ENCODE results near the gene TMEM109.

The TMEM109 gene

DNA sequence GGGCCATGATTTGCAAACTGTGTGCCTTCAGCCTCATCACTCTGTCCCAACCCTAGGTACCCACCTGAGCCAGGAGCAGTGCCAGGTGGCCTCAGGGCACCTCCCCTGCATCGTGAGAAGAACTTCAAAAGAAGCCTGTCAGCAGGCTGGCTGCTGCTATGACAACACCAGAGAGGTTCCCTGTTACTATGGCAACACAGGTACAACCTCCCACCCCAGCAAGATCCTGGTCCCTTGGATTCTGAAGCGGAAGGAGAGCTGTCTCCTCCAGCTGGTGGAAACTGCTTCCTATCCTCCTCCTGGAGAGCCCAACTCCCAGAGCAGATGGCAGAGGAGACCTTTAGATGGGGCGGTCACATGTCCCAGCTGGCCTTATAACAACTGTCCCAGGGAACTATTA lies 43.7 kb upstream of the TMEM109 start:
- TF ChIP-seq, protein P1, sequence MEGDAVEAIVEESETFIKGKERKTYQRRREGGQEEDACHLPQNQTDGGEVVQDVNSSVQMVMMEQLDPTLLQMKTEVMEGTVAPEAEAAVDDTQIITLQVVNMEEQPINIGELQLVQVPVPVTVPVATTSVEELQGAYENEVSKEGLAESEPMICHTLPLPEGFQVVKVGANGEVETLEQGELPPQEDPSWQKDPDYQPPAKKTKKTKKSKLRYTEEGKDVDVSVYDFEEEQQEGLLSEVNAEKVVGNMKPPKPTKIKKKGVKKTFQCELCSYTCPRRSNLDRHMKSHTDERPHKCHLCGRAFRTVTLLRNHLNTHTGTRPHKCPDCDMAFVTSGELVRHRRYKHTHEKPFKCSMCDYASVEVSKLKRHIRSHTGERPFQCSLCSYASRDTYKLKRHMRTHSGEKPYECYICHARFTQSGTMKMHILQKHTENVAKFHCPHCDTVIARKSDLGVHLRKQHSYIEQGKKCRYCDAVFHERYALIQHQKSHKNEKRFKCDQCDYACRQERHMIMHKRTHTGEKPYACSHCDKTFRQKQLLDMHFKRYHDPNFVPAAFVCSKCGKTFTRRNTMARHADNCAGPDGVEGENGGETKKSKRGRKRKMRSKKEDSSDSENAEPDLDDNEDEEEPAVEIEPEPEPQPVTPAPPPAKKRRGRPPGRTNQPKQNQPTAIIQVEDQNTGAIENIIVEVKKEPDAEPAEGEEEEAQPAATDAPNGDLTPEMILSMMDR (IDR thresholded peaks at IDR 0.05): no peak

DNA sequence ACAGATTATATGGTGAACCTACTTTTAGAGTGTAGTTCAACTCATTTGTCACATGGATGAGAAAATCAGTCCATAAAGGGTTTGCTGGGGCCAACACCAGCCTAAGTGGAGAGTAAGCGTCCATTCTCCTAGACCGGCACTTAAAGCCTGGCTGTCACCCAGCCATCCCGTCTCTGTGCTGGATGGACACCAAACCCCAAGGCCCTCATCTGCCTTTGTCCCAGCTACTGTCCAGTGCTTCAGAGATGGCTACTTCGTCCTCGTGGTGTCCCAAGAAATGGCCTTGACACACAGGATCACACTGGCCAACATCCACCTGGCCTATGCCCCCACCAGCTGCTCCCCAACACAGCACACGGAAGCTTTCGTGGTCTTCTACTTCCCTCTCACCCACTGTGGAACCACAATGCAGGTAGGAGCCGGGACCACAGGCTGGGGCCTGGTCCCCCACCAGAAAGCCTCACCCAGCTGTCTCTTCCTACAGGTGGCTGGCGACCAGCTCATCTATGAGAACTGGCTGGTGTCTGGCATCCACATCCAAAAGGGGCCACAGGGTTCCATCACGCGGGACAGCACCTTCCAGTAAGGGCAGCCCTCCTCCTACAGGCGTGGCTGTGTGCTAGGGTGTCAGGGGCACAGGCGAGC lies 43.1 kb upstream of the TMEM109 start:
- TF ChIP-seq, protein P1 (IDR thresholded peaks at IDR 0.05): no peak

DNA sequence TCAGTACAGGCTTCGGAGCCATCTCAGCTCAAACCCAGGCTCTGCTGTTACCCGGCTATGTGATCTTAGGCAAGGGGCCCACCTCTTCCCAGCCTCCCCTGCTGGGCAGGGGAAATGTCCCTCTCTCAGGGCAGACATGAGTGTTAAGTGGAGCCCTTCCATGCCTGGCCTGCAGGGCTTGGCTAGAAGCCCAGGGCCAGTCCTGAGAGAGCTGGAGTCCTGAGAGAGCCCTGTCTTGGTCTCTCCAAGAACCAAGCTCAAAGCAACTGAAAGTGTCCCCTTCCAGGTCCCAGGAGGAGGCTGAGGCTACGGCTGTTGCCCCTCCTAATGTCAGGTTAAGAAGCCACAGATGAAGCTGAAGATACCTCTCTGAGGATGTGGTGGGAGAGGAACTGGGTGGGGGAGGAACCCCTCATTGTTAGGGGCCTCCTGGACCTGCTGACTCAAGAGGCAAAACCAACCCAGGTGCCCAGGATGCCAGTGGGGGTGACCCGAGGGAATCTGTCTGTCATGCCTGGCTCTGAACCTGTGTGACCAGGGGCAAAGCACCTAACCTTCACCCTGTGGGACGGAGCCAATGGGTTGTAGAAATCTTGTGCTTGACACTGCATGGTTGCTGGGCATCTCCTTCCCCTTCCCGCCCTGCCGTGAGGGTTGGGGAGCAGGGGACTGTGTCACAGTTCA lies 42.4 kb upstream of the TMEM109 start:
- TF ChIP-seq, protein P1 (IDR thresholded peaks at IDR 0.05): no peak

DNA sequence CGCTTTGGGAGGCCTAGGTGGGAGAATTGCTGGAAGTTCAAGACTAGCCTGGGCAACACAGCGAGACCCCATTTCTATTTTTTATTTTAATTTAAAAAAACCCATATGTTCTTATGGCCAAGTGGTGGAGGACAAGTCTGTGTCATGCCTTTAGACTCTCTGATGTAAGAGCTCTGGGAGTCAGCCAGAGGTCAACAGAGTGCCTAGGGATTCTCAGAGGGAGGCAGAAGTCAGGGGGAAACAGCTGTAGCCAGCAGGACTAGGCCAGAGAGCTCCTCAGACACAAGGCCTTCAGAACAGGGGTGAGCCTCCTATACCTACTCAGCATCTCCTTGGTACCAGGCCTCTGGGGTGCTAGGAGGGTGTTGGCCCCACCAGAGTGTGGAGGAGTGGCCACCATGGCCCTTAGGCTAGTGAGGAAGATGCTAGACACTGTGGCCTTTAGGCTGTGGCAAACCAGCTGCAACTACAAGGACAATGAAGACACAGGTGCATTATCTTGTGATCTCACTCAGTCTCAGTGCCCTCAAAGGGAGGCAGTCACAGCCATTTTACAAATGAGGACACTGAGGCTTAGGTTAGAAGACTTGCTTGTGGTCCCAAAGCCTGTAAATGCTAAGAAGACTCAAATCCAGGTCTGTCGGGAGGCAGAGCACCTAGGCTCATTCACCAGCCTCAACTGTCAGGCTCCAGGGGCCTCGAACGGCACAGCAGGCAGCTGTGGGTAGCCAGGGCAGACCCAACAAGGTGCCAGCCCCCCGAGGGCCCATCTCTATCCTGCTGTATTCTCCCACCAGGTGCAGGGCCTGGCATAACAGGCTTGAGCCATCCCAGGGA lies 41.6 kb upstream of the TMEM109 start:
- TF ChIP-seq, protein P1 (IDR thresholded peaks at IDR 0.05): no peak

DNA sequence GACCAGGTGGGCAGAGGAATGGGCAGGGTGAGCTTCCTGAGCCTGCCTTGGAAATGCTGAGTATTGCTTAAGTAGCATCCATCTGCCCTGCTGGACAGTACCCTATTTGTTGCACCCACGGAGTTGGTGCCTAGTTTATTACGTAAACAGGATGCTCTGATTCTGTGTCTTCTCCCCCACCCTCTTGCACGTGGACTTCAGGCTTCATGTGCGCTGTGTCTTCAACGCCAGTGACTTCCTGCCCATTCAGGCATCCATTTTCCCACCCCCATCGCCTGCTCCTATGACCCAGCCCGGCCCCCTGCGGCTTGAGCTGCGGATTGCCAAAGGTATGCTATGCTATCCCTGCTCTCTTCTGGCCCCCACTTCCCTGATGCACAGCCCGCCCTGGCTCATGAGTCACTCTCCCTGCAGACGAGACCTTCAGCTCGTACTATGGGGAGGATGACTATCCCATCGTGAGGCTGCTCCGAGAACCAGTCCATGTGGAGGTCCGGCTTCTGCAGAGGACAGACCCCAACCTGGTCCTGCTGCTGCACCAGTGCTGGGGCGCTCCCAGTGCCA lies 40.9 kb upstream of the TMEM109 start:
- TF ChIP-seq, protein P1 (IDR thresholded peaks at IDR 0.05): no peak

DNA sequence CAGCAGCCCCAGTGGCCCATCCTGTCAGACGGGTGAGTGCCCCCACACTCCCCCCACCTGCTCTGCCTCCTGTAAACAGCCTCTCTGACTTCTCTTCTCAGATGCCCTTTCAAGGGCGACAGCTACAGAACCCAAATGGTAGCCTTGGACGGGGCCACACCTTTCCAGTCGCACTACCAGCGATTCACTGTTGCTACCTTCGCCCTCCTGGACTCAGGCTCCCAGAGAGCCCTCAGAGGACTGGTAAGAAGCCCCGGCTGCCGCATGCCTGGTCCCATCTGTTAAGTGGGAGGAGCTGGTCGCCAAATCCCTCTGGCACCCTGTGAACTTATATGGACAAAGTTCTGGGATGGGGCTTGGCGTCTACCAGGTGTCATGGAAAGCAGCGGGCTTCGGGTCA lies 40.4 kb upstream of the TMEM109 start:
- TF ChIP-seq, protein P1 (IDR thresholded peaks at IDR 0.05): no peak

Data from LNCAP (cell line).